Keratinocyte (primary cell): ENCODE results near the gene CLEC16A.
"Not testable (repeated sequence)": the region's sequence is repeated elsewhere in the genome, so short reads cannot be mapped to it uniquely, and the experiment has no call there.

Experiments used
- EZH2 ChIP-seq: IDR thresholded peaks from one replicate; pipeline ENCODE4 v1.6.1; 2012; ENCODE audit warnings: inconsistent platforms, mild to moderate bottlenecking, low read length, moderate library complexity
- TF ChIP-seq, protein P1 (sequence below), 3 experiments: IDR thresholded peaks in 1 of 3; conservative IDR thresholded peaks in 1 of 3; optimal IDR thresholded peaks in 1 of 3; 2 replicates in 2 of 3; 3 replicates in 1 of 3; pipeline versions ENCODE3 to v1.5.1; 2011; ENCODE audit warnings: low read length in 3 of 3, mild to moderate bottlenecking in 3 of 3, moderate library complexity in 2 of 3, control low read depth in 1 of 3, inconsistent platforms in 1 of 3; ENCODE audit not compliant: insufficient read depth in 2 of 3; ENCODE audit errors: extremely low read depth in 1 of 3

DNA sequence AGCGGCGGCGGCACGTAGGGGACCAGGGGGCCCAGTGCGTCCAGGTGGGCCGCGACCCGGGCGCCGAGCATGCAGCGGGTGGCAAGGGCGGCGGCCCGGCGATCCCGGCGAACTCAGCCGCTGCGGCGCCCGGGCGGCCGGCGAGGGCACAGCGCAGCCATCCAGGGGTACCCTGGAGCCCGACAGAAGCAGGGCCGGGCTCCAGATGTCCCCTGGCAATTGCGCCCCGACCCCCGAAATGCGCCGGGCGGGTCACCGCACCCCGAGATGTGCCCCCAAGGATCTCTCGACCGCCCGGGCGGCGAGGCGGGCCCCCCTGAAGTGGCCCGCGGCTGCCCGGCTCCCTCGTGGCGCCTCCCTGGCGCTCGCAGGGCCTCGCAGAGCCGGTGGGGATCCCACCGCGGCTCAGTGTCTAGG is 2.4 kb upstream of the CLEC16A start:
- TF ChIP-seq, protein P1, sequence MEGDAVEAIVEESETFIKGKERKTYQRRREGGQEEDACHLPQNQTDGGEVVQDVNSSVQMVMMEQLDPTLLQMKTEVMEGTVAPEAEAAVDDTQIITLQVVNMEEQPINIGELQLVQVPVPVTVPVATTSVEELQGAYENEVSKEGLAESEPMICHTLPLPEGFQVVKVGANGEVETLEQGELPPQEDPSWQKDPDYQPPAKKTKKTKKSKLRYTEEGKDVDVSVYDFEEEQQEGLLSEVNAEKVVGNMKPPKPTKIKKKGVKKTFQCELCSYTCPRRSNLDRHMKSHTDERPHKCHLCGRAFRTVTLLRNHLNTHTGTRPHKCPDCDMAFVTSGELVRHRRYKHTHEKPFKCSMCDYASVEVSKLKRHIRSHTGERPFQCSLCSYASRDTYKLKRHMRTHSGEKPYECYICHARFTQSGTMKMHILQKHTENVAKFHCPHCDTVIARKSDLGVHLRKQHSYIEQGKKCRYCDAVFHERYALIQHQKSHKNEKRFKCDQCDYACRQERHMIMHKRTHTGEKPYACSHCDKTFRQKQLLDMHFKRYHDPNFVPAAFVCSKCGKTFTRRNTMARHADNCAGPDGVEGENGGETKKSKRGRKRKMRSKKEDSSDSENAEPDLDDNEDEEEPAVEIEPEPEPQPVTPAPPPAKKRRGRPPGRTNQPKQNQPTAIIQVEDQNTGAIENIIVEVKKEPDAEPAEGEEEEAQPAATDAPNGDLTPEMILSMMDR (optimal IDR thresholded peaks at IDR 0.05 in 1 of 3, IDR thresholded peaks at IDR 0.05 in 1 of 3, conservative IDR thresholded peaks at IDR 0.05 in 1 of 3; ENCODE audit: extremely low read depth in 1 of 3, insufficient read depth in 2 of 3, low read length in 3 of 3) = not testable (repeated sequence)
- TF ChIP-seq EZH2 = not testable (repeated sequence)
